ENCODE measurements around the gene MUC5AC. TPM values are rescaled to one million over a fixed set of nuclear protein-coding genes. Genes with fewer than 3 reads are reported as not detected.

Gene MUC5AC
- total and polyA plus RNA-seq, 10 donors: under 0.01 TPM; not detected in 8

DNA sequence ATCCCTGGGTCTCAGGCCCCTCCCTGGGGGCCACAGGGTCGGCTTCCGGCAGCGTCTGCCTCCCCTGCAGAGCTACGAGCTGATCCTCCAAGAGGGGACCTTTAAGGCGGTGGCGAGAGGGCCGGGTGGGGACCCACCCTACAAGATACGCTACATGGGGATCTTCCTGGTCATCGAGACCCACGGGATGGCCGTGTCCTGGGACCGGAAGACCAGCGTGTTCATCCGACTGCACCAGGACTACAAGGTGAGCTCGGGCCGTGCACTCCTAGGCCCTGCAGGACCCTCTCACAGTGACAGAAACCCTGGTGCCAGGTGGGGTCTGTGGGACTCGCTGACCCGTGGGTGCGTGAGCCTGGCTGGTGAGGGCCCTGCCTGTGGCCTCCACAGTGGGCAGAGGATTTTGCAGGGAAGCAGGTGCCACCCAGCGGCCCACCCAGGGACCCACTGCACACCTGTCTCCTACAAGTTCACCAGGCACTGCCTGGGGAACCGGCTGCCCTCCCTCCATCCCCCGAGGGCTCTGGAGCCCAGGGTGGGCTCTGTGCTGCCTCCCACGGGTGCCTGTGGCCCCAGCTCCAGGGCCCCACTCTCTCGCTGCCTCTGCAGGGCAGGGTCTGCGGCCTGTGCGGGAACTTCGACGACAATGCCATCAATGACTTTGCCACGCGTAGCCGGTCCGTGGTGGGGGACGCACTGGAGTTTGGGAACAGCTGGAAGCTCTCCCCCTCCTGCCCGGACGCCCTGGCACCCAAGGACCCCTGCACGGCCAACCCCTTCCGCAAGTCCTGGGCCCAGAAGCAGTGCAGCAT is 78.8 kb downstream of the MUC5AC start:
- Histone ChIP-seq H3K4me1 (no peaks in the 10 kb centered on the region), H3K9me3 (no peaks in the 10 kb centered on the region), H3K4me3 (no peak overlapping the region), H3K27ac (no peak overlapping the region), H3K27me3 (replicated peaks in 1 of 7) (peaks cover 0 to 15% (median 0%) of the 10 kb centered on the region in 7 donors), H3K36me3 (no peaks in the 10 kb centered on the region)
- WGBS, 5 donors: 81 to 90% (median 88%) methylated on average over 8 to 37 of the region's 37 CpGs
- DNase-seq: peak; percentile 63
- intact Hi-C loops (cut with DNase I; ENCODE audit: low total_unique reads): no loop called here
- TF ChIP-seq CTCF (IDR thresholded peaks at IDR 0.05 in 8 of 11, conservative IDR thresholded peaks at IDR 0.05 in 3 of 11): no peak
- no peak for TF ChIP-seq POLR2AphosphoS5 (IDR thresholded peaks at IDR 0.05)
- TF ChIP-seq POLR2A (IDR thresholded peaks at IDR 0.05): no peak

DNA sequence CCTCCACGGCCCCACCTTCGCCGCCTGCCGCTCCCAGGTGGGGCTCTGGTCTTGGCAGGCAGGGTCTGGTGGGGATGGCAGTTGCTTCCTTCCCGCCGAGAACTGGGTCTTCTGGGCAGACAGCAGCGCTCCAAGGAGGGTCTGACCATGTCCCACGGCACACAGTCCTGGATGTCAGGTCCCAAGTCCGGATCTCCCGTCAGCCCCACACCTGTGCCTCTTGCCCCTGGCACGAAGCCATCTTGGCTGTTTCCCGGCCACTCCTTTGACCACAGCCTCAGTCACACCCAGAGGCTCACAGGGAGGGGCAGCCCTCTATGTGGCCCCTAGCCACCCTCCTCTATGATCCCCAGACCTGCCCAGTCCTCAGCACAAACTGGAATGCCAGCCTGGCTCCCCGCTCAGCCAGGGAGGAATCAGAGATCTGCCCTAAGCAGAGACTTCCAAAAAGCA is 79.4 kb downstream of the MUC5AC start:
- TF ChIP-seq POLR2A (IDR thresholded peaks at IDR 0.05): no peak
- TF ChIP-seq CTCF (IDR thresholded peaks at IDR 0.05 in 8 of 11, conservative IDR thresholded peaks at IDR 0.05 in 3 of 11): no peak
- TF ChIP-seq POLR2AphosphoS5 (IDR thresholded peaks at IDR 0.05): no peak
- Histone ChIP-seq H3K27me3 (replicated peaks in 1 of 7) (peaks cover 0 to 9% (median 0%) of the 10 kb centered on the region in 7 donors), H3K4me3 (no peak overlapping the region), H3K27ac (no peak overlapping the region), H3K9me3 (peaks cover 0 to 6% (median 0%) of the 10 kb centered on the region in 8 donors), H3K36me3 (no peaks in the 10 kb centered on the region), H3K4me1 (no peaks in the 10 kb centered on the region)
- WGBS, 5 donors: 75 to 86% (median 86%) methylated on average over 6 to 13 of the region's 13 CpGs
- intact Hi-C loops (cut with DNase I; ENCODE audit: low total_unique reads): no loop called here
- DNase-seq: peak; percentile 58

- 62 to 94% (median 72%) methylated on average over 4 to 10 of the region's 10 CpGs for WGBS, 5 donors
- Histone ChIP-seq H3K27me3 (replicated peaks in 1 of 7) (peaks cover 0 to 6% (median 0%) of the 10 kb centered on the region in 7 donors), H3K27ac (no peak overlapping the region), H3K4me1 (no peaks in the 10 kb centered on the region), H3K36me3 (no peaks in the 10 kb centered on the region), H3K9me3 (peaks cover 0 to 8% (median 0%) of the 10 kb centered on the region in 8 donors), H3K4me3 (no peak overlapping the region)
- no peak for DNase-seq
- no peak for TF ChIP-seq POLR2AphosphoS5 (IDR thresholded peaks at IDR 0.05)
- no peak for TF ChIP-seq POLR2A (IDR thresholded peaks at IDR 0.05)
- TF ChIP-seq CTCF (IDR thresholded peaks at IDR 0.05 in 8 of 11, conservative IDR thresholded peaks at IDR 0.05 in 3 of 11): no peak
- intact Hi-C loops (cut with DNase I; ENCODE audit: low total_unique reads): no loop called here
These were observed 80.1 kb downstream of the MUC5AC start for GRCh38 chr11:1237851-1238250.
